ENCODE results near the gene ADIPOR2. TPM values are rescaled to one million over a fixed set of nuclear protein-coding genes. Genes with fewer than 3 reads are reported as not detected.

ADIPOR2 gene
- total and polyA plus RNA-seq, 2 donors (not counting 1 experiment from before 2014, with no cell fraction given) = 9.2 to 35.9 TPM

- no peaks in the 10 kb centered on the region for H3K9me3 ChIP-seq (ENCODE audit: control extremely low read depth in 1 of 3, control insufficient read depth in 2 of 3, insufficient read depth in 1 of 3, low read length in 2 of 3)
- H3K27me3 Mint-ChIP-seq = peaks cover 6% of the 10 kb centered on the region
- H3K4me1 ChIP-seq (ENCODE audit: control insufficient read depth in 2 of 2, insufficient read depth in 2 of 2, low read length in 2 of 2) = peaks cover 22 to 23% of the 10 kb centered on the region in 2 donors
- H3K36me3 ChIP-seq (replicated peaks in 1 of 2; ENCODE audit: control extremely low read depth in 1 of 2, control insufficient read depth in 1 of 2, extremely low read depth in 1 of 2, insufficient read depth in 2 of 2, low read length in 1 of 2) = no peaks in the 10 kb centered on the region
- peaks cover 8% of the 10 kb centered on the region for H4K20me1 ChIP-seq (ENCODE audit: control insufficient read depth, insufficient read depth, low read length, poor library complexity, severe bottlenecking)
- no peak for ATAC-seq (ENCODE audit: low read depth)
- DNase-seq = no peak
- no peak overlapping the region for H3K27ac Mint-ChIP-seq
- H3K4me1 Mint-ChIP-seq = peaks cover 26% of the 10 kb centered on the region
- TF ChIP-seq, protein P1, sequence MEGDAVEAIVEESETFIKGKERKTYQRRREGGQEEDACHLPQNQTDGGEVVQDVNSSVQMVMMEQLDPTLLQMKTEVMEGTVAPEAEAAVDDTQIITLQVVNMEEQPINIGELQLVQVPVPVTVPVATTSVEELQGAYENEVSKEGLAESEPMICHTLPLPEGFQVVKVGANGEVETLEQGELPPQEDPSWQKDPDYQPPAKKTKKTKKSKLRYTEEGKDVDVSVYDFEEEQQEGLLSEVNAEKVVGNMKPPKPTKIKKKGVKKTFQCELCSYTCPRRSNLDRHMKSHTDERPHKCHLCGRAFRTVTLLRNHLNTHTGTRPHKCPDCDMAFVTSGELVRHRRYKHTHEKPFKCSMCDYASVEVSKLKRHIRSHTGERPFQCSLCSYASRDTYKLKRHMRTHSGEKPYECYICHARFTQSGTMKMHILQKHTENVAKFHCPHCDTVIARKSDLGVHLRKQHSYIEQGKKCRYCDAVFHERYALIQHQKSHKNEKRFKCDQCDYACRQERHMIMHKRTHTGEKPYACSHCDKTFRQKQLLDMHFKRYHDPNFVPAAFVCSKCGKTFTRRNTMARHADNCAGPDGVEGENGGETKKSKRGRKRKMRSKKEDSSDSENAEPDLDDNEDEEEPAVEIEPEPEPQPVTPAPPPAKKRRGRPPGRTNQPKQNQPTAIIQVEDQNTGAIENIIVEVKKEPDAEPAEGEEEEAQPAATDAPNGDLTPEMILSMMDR (IDR thresholded peaks at IDR 0.05) = no peak
- TF ChIP-seq EZH2 (IDR thresholded peaks at IDR 0.05; ENCODE audit: borderline replicate concordance, insufficient read depth, low read depth, low read length, poor library complexity, severe bottlenecking) = no peak
- no peak overlapping the region for H3K4me3 Mint-ChIP-seq
- WGBS (ENCODE audit: insufficient coverage) = 100% methylated on average over 2 of the region's 5 CpGs
- no peak overlapping the region for H3K9ac ChIP-seq (ENCODE audit: low read length)
- H3K79me2 ChIP-seq (ENCODE audit: control insufficient read depth, insufficient read depth, low read length) = peaks cover 21% of the 10 kb centered on the region
- no peak overlapping the region for H3K4me3 ChIP-seq (ENCODE audit: control extremely low read depth in 1 of 5, extremely low read depth in 1 of 5, insufficient read depth in 1 of 5, low read depth in 2 of 5, low read length in 4 of 5)
- H3K27me3 ChIP-seq (replicated peaks in 1 of 4; ENCODE audit: control extremely low read depth in 1 of 4, control insufficient read depth in 3 of 4, insufficient read depth in 4 of 4, low read length in 3 of 4) = no peaks in the 10 kb centered on the region
- H3K9me3 Mint-ChIP-seq (ENCODE audit: insufficient read depth) = no peaks in the 10 kb centered on the region
- H3K4me2 ChIP-seq (replicated peaks; ENCODE audit: low read depth, low read length, poor library complexity, severe bottlenecking) = no peak overlapping the region
- H3K27ac ChIP-seq (ENCODE audit: low read length in 2 of 2) = no peak overlapping the region
- intact Hi-C loops (cut with micrococcal nuclease) = no loop called here
- POLR2A ChIA-PET = no interaction called here
- CTCF ChIA-PET = interaction anchor here (0.5 to 5.0 kb wide), 9 partner anchors 9 to 108 kb away, joined by 3 to 23 read pairs (median 3); no protein-coding TSS in a partner anchor
- H2AFZ ChIP-seq (ENCODE audit: insufficient read depth, low read depth, low read length, poor library complexity, severe bottlenecking) = no peak overlapping the region
These were observed 2.7 kb upstream of the ADIPOR2 start for GRCh38 chr12:1688086-1688710.

Data from B cell (primary cell).